NK-92 treated with Interleukin-12 subunit alpha and Interleukin-12 subunit beta, amount 100 ng/mL, for 24 hours (cell line): ENCODE data around the gene HOXA11.

Experiments used
- DNase-seq: peaks from one replicate; lab custom pipeline; 2025; lab: John Stamatoyannopoulos, UW

The HOXA11 gene

DNA sequence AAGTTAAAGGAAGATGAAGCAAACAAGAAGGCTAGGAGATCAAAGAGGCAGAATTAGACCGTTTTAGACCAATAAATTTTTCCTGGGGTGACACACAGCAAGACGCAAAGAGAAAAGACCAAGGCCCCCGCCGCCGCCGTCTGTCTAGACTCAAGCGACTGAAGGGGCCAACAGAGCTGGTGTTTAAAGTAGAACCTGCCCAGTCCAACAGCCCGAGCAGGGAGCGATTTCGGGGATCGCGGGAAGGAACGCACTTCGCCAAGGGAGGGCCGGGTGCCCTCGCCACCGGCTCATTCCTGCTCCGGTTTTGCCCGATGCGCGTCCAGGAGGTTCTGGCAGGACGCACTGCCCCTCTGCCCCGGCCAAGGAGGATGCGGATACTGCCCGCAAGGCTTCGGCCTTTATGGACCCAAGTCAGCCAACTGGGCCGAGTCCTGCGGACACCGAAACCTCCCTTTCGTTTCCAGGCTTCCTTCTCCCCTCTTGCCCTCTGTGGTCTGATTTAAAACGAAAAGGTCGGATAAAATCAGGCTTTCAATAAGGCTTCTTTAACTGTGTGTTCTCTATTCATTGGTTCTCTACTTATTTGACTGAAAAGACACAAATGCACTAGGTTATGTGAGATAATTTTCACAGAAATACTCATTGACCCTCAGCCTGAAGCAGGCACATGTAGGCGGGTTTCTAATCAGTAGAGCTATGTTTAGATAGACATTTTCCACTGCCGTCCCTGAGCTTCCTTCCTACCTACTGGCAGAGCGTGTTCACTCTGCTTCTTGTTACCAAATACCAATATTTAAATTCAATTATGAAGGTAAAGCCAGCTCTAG is 26.4 kb downstream of the HOXA11 start:
- no peak for DNase-seq

DNA sequence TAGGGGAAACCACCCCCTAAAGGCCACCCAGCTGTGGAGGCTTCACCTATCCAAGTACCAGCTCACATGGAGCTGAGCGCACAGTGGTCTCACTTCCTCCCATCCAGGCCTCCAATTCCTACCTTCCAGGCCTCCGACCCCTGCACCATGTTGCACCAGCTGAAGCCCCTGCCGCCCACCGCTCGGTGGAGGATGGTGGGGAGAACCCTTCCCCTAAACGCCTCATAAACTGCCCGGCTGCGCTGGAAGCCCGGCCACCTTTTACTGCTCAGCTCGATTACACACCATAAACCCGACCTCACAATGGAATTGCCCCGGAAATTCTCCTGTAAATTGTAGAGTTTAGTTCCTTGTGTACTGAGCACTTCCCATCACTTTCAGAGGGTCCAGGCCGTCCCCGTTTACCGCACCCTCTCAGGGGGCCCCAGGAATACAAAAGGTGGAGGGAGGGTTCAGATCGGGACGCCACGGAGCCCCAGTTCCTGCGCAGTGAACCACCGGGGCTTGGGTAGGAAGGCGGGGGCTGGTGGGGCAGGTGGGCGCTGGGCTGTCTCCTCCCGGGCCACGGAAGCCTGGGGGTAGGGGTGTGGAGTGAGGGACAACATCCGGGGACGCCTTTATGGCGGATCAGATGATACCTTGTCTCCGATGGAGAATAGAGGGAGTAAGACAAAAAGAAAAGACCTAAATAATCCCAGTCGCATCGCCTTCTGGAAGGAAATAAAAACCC is 27.2 kb downstream of the HOXA11 start:
- DNase-seq: no peak

DNA sequence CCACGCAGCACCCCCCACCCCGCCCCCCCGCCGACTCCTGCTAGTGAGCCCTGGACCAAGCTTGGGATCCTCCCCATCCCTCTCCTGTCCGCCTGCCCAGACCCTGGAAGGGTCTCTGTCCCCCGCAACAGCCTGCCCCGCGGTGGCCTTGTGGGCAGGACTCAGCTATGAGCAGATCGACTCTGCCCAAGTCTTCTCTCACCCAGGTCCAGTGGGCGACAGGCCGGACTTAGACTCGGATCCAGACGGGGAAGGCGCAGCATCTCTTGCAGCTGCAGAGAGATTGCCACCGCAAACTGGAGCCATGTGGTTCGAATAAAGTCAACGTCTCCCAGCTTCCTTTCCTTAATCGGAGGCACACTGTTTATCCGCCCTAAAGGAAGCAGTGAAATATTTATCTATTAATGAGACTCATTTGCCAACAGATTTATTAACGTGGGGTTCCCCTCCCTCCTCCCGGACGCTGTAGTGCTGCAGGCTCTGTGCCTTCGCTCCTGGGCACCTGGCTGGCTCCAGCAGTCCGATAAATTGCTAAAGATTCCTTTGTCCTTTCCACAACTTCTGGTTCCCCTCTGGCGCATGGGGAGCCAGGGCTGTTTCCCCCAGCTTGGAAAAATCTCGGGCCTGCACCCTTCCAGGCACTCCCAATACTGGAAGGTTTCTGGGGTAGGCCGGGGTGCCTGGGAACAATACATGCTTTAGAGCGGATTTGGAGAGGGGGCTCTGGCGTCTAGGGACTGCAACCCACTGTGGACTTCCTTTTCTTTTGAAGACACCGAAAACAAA is 27.9 kb downstream of the HOXA11 start:
- DNase-seq: no peak

DNA sequence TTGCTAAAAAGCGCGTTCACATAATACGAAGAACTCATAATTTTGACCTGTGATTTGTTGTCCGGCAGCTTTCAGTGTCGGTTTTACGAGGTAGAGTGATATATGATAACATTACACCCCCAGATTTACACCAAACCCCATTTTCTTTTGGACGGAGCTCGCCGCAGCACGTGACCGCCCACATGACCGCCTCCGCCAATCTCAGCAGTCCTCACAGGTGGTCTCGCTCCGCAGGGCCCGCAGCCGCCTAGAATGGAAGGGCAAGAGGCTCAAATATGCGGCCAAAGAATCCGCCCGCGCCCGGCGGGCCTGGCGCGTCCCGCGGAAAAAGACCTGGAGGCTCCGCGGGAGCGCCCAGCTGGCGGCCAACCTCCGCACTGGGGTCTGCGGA is 28.5 kb downstream of the HOXA11 start, which contains the start of gene HOXA7:
Gene HOXA7, minus strand, starts transcription at position 168 of the 391 bp plus-strand sequence. Its CDS starts 130 bp downstream, at position 38.
- peak; percentile 65 for DNase-seq

DNA sequence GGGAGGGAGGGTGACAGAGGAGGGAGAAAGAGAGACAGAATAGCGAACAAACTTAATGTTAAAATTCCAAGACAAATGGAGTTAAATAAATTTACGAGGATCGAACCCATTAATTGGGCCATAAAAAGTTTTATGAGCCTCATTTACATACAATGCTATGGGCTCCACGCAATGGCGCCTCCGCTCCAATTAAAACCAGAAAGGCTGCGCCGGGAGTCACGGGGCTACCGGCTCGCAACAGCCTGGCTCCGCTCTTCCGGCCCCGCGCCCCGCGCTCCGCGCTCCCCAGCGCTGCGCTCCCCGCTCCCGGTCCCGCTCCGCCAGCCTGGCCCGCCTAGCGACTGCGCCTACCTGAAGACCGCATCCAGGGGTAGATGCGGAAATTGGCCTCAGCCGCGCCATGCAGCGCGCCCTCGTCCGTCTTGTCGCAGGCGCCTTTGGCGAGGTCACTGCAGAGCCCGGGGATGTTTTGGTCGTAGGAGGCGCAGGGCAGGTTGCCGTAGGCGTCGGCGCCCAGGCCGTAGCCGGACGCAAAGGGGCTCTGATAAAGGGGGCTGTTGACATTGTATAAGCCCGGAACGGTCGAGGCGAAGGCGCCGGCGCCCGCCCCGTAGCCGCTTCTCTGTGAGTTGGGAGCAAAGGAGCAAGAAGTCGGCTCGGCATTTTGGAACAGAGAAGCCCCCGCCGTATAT is 29.1 kb downstream of the HOXA11 start:
- DNase-seq: peak; percentile 47

DNA sequence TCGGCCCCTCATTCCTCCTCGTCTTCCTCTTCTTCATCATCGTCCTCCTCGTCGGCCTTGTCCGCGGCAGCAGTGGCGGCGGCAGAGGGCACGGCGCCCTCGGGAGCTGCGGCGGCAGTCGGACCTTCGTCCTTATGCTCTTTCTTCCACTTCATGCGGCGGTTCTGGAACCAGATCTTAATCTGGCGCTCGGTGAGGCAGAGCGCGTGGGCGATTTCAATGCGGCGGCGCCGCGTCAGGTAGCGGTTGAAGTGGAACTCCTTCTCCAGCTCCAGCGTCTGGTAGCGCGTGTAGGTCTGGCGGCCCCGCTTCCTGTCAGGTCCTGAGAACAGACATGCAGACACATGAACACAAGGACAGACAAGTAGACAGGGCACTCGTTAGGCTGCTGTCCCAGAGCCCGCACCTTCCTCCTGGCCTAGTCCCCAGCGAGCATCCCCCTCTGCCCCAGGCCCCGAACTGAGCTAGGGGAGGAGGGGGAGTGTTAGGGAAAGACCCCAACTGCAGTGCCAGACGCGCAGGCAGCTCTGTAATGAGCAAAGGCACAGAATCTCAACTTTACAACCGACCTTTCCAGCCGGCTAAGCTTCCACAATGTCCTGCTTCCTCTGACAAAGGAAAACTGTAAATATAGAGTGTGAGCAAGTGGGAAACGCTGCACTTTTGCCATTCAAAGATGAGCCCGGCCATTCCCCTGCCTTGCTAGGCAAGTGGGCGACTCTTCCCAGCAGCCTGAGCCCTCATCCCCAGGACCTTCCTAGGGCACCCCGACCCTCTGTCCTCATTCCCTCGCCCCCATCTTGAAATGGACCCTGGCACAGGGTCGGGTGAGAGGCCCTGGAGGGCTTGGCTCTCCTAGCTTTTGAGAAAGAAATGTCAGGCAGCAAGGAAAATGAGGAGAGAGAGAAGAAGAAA is 29.9 kb downstream of the HOXA11 start:
- DNase-seq: no peak

DNA sequence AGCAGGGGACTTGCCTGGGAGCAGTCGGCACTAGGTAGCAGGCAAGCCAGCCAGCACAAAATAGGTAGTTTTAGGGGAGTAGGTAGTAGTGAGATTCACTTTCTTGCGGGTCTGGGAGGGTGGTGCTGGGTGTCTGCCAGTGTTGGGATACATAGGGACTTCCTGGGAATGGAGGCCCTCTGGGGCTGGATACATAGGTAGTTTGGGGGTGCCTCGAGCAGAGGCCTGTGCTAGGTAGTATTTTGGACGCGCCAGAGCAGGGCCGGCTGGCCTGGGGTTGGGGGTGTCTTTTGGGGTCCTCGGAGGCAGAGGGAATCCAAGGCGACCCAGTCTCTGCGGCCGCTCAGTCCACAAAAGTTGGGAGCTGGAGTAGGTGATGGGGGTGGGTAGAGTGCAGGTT is 30.7 kb downstream of the HOXA11 start:
- DNase-seq: no peak

DNA sequence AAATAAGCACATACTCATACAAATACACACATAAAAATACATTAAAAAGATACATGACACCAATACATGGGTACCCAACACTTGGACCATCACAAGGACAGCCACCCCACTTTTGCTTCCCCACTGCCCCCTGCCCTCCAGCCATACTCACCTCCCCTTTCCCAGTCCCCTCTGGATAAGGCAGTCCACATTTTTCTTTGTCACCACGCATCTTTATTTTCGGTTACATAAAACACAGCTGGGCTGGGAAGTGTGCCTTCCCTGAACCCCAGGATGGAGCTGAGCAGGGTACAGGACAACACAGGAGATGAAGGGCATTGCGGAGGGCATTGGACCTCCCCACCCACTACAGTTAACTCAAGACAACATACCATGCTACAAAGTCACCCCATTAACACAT is 31.5 kb downstream of the HOXA11 start:
- no peak for DNase-seq

DNA sequence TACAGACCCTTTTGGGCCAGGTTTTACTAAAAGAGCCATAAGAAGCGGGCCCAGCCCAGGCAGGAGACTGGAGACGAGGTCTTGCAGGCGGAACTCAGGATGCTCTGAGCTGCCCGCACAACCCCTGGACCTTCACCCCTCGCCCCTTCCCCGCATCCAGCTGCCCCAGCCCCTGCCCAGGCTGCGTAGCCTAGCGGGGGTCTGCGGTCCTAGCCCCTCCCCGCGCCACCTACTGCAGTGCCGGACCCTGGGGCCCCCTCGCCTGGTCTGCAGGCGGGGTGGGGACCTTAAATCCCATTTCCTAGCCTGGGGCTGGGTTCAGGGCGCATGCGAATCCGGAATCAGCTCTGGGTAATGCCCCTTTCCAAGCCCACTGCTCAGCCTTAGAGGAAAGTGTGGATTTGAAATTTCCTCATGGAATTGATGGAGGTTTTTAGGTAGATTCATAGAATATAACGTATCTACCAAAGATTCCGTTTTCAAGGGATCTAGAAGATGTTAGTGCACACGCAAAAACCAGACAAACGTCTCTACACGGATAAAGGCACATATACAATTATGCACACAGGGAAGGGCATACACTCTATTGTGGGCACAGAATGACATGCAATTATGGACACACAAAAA is 32.1 kb downstream of the HOXA11 start:
- DNase-seq: no peak

DNA sequence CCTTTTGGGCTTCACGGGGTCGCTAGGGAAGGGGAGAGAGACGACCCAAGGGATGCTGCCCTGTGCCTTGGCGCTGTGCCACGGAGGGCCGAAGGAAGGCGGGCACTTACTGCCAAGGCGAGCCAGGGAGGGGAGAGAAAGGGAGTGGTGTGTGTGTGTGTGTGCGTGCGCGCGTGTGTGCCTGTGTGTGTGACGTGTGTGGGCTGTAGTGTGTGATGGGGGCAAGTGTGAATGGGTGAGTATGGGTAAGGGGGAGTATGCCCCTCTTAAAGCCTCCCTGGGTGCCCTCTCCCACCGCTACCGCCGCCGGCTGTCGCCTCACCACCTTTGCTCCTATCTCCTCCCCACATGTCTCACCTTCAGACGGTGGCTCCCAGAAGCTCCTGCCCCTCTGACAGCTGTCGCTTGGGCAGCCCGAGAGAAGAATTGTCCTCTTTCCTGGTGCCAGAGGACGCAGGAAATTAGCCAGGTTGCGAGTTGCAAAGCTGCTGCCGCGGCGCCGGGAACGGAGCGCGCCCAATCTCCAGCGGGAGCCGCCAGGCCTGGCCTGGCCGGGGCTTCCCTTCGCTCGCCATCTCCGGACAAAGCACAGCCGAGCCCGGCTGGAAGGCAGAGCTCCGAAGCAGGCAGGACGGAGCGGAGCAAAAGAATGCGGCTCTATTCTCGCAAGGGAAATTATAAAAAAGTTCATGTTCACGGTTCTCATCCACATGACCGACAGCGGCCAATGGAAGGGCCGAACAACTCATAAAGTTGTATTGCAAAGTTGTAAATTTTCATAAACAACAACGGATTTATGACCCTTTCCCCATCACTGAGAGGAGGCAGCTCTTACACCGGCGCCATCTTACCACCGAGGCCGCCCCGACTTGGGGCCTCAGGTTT is 32.9 kb downstream of the HOXA11 start, which contains the start of gene HOXA3:
Gene HOXA3, minus strand, starts transcription at position 653 of the 885 bp plus-strand sequence. CDS start 41,943 bp downstream, outside the sequence.
- no peak for DNase-seq

DNA sequence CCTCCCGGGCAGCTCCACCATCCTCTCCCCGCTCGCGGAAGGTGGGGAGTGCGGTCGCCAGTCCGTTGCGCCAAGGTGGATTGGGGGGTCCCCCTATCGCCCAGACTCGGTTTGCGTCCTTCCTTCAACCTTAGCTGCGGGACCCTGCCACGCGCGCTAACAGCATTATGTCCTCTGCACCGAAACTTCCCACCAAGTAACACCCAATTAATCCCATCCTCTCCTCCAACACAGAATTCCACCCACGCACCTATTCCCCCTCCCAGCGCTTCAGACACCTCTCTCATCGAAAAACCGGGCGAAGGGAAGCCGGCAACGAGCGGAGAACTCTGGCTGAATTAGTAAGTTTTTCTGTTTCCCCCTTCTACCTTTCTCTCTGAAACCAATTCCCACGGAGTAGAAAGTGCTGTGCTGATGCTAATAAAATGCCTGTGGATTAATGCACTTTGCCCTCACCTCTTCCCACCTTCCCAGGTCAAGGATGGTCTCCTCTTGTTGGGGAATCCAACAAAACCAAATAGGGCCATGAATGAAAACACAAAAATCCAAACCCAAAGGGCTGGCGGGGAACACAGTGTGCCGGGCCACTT is 33.6 kb downstream of the HOXA11 start:
- peak; percentile 41 for DNase-seq

DNA sequence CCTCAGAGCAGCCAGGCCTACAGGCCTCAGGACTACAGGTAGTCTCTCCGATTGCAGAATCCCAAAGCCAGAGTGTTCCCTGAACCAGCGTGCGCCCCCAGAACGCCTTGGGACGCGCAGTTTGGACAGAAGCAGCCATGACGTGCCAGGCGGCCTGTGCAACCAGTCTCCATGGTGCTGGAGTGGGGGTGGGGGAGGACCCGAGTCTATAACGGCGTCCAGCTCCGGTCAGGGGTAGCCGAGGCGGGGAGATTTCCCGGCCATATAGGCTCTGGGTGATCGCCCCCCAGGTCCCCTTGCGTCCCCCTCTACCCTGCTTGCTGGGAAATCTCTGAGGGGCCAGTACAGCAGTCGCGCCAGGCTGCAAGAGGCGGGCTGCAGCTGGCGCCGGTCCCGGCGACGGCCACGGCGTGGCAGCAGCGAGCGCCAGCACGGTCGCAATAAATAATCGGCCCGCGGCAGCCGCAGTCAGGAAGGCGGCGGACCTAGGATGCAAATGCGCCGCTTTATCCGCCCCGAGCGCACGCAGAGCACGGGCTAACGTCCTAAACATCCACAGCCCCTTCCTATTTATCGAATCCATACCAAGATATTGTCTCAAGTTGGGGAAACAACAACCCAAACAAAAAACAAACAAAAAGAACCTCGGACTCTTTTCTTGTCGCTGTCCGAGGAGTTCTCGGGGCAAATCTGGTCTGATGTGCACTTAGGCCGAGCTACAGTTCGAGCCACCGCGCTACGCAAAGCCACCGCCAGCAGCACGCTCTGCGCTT is 34.3 kb downstream of the HOXA11 start:
- peak; percentile 58 for DNase-seq

DNA sequence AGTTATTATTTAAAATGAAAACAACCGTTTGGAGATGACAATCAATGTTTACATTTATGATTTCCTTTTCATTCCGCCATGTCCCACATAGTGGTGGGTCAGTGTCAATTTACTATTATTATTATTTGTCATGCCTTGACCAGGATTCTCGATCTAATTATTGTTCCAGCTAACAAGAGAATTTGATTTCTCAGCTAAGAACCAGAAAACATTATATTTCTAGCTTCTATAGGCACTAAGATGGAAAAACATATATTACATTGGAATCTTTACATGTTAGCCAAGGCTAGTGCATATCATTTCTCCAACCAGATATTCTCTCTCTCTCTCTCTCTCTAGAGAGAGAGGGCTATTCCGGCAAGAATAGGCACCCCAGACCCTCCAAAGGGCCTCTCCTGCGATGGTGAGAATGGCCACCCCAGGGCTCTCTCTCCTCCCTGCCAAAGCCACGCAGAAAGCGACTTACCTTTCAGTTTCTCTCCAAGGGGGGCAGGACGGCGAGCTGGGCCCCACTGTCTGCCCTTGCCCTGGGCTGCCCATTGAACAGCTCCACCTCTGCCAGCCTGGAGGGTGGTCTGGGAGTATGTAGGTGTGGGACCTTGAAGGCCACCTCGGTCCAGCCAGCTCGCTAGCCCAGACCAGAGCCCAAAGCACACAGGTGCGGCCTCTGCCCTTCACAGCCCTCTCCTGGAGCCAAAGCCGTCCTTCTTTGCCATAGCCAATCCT is 35.0 kb downstream of the HOXA11 start:
- DNase-seq: peak; percentile 22

DNA sequence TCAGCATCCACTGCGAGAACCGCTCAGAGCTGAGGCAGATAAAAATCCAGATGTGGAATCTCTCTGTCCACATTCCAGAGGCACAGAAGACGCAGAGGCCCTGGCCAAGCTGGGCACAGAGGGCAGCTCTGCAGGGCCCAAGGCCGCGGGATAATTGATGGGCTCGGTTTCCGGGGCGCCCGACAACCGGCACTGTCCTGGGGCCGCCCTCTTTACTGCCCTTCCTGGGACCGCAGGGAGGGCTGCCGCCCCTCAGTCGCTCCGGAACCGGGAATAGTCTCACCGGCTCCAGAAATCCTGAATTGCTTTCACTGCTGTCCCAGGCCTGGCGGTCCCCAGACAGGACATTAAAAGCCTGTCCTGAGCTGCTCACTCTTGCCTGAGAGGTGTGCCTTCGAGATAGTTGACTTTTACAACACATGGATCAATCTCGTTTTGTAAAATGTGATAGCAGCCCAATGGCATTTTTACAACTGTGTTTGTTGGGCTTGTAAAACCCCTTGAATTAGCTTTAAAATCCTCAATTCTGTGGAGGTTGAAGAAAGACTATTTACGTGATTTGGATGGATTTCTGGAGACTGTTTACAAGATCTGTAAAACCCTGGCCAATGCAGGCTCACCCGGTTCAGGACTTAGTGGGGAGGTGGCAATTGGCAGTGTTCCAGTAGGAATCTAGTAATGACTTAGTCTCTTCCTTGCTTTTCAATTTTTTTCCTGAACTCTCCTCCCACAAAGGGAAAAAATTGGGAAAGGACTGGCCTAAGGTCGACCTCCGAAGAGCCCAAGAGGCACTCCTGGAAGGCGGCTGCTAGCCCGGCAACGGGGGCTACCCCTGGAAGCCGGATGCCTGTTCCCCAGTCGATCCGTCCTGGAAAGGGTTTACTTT is 36.0 kb downstream of the HOXA11 start:
- DNase-seq: no peak

DNA sequence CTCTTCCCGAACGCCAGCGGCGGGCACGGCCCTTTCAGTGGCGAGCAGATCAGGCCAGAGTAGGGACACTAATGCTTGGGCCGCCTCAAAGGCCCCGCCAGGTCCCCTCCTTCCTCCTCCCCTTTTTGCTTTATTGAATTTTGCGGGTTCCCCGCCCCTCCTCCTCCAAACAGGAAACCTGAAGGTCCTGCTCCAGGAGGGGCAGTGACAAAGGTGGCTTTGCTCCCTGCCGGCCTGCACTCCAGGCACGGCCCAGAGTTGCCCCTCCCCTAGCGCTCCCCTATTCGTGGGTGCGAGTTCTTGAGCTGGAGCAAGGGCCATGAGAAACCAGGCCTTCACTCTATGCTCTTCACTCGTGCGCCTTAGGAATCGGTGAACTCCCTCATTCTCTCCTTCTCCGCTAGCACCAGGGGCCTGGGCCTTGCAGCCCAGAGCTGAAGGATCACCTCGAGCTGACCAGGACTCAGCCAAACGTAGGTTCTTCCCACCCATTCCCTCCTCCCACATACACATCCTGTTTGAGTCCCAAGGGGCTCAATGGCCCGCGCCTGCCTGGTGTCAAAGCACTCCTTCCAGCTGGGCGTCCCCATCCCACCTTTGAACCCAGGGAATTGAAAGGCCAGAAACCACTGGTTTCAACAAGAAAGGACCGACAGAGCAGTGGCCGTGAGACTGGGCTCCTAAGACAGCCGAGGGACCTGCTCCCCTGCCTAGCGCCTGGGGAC is 36.8 kb downstream of the HOXA11 start:
- no peak for DNase-seq
